ENCODE measurements around the gene PSTPIP1.

- TF ChIP-seq JUN (CRISPR knock-in tag; IDR thresholded peaks at IDR 0.05) (no peak), SP1 (CRISPR knock-in tag; conservative IDR thresholded peaks at IDR 0.05) (no peak), ARID4B (CRISPR knock-in tag; IDR thresholded peaks at IDR 0.05; ENCODE audit: borderline replicate concordance) (no peak), CTCF (IDR thresholded peaks at IDR 0.05) (no peak), FOXP4 (CRISPR knock-in tag; IDR thresholded peaks at IDR 0.05) (no peak), ATF6 (CRISPR knock-in tag; IDR thresholded peaks at IDR 0.05) (no peak)
These were observed 31.7 kb downstream of the PSTPIP1 start for GRCh38 chr15:77026501-77027110.

Measured in WTC11 (cell line).